Measurements from ENCODE around the gene DHX16.

Gene DHX16

DNA sequence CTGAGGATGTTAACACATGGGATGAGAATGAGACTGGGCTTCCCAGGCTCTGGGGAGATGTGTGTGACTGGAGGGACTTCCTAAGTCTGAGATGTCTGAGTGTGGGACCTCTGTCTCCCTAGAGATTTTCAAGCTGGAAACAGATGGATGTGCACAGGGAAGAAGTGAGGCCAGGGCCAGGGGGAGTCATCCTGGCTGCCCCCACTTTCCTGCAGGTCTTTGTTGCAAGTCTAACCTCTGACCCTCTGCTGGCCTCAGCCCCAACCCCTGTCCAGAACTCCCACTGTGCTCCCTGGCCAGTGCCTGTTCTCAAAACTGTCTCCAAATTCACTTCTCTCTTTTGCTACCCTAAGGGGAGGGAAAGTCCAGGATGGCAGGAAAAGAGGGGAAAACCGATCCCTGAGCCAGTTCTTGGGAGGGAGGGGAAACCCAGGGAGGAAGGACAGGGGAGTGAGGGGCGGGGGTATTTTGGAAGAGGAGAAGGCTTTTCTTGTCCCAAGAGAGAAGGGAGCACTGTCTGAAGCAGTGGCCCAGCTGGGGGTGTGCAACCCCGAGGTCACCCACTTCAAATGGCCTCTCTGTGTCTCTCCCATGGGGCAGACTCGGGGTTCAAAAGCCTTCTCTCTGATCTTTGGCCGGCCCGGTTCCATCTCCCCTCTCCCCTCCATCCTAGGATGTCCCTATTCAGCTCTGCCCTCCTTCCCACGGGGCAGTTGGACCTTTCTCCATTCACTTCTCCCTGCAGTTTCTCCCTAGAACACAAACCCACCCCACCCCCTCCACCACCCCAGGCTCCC is 10.6 kb upstream of the DHX16 start:
- peak in 1 of 2 donors; percentile 25 for DNase-seq (ENCODE audit: low read depth in 2 of 2)
- TF ChIP-seq, protein P1, sequence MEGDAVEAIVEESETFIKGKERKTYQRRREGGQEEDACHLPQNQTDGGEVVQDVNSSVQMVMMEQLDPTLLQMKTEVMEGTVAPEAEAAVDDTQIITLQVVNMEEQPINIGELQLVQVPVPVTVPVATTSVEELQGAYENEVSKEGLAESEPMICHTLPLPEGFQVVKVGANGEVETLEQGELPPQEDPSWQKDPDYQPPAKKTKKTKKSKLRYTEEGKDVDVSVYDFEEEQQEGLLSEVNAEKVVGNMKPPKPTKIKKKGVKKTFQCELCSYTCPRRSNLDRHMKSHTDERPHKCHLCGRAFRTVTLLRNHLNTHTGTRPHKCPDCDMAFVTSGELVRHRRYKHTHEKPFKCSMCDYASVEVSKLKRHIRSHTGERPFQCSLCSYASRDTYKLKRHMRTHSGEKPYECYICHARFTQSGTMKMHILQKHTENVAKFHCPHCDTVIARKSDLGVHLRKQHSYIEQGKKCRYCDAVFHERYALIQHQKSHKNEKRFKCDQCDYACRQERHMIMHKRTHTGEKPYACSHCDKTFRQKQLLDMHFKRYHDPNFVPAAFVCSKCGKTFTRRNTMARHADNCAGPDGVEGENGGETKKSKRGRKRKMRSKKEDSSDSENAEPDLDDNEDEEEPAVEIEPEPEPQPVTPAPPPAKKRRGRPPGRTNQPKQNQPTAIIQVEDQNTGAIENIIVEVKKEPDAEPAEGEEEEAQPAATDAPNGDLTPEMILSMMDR (IDR thresholded peaks at IDR 0.05; ENCODE audit: low read depth, low read length): no peak
- peak overlapping the region; percentile 85 to 94 for H3K4me3 ChIP-seq (replicated peaks in 1 of 2; ENCODE audit: low read depth in 2 of 2, low read length in 2 of 2)

DNA sequence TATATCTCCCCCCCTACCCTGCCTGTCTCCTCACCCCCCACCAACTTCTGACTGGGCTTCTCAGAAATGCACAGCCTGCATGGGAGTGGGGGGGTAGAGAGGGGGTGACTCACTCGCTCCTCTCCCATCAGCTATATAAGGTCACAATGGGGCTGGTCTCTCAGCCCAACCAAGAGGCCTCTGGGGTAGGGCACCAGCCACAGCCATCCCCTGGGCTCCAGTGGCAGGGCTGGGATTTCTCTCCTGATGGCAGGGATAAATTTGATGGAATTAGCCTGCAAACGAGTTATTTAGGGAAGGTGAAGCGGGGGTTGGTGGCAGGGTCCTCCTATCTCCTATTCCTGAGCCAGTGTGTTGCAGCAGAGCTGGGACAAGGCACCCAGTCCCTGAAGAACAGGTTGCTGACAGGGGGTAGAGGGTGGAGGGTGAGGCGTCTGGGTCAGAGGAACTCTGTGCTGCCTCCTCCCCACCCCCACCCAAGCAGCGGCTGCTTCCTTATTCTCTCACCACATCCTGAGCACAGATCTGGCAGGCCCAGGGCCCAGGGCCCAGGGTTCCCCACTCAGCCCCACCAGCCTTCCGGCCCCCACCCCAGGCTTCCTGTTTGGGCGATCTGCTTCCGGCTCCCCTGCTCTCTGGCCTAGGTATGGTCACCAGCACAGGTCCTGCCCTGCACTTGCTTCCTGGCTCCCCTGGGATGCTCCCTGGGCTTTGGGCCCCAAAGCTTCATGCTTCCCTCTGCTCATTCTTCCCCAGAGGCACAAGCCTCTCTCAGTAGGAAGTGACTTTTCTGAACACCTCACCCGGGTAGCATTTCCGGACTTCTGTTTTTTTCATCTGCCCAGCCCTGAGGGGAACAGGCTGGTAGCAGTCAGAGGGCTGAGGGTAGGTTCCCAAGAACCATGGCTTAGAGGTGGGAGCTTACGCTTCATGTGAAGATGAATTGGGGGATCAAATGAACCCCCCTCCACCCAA is 9.6 kb upstream of the DHX16 start:
- DNase-seq (ENCODE audit: low read depth in 2 of 2): peak; percentile 82 to 87
- TF ChIP-seq, protein P1 (IDR thresholded peaks at IDR 0.05; ENCODE audit: low read depth, low read length): no peak
- peak overlapping the region; percentile 85 to 94 for H3K4me3 ChIP-seq (replicated peaks in 1 of 2; ENCODE audit: low read depth in 2 of 2, low read length in 2 of 2)

DNA sequence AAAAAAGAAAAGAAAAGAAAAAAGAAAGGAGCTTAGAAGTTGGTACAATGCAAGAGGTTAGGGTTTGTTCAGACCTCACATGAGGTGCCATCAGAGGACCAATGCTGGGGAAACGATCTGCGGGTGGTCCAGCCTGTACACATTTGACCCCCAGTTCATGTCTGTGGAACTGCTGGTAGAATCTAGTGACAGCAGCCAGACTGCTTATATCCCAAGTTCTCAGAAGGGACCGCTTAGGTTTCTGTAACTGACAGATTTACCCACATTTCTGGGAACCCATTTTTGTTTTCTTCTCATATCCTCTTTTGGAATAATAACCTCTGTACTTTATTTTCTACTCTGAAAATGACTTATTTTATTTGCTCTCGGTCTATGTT is 8.9 kb upstream of the DHX16 start:
- H3K4me3 ChIP-seq (replicated peaks in 1 of 2; ENCODE audit: low read depth in 2 of 2, low read length in 2 of 2): peak overlapping the region; percentile 85 to 94
- TF ChIP-seq, protein P1 (IDR thresholded peaks at IDR 0.05; ENCODE audit: low read depth, low read length): no peak
- no peak for DNase-seq (ENCODE audit: low read depth in 2 of 2)

DNA sequence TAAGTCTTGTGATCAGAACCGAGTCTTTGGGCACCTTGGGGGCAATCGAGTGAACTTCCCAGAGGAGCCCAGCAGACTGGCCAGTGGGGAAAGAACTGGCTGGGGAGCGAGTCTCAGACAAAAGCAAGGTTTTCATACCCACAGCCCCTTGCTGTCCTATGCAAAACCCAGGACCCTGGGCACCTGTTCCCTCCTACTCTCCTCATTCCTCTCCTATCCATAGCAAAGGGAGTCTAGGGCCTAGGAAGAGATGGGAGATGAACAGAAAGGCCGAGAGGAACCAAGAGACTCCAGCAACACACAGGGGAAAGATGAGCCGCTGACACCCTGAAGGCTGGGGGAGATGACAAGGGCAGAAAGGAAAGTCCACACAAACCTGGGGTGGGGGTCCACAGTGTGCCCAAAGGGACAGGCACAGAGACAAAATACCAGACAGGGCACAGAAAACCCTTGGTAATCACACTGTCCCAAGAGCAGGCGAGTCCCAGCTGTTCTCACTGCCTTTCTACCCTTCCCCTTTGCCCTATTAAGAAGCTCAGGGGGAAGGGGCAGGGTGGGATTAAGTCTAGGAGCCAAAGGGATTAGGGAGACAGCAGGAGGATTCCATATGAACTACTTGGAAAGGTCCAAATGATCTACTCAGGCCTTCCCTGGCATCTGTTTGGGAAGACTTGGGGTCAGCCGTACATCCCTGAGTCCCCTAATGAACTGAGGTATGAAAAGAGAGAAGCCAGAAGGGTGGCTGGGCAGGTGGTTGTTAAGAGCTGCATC is 7.1 kb upstream of the DHX16 start:
- TF ChIP-seq, protein P1 (IDR thresholded peaks at IDR 0.05; ENCODE audit: low read depth, low read length): no peak
- no peak for DNase-seq (ENCODE audit: low read depth in 2 of 2)
- H3K4me3 ChIP-seq (replicated peaks in 1 of 2; ENCODE audit: low read depth in 2 of 2, low read length in 2 of 2): peak overlapping the region; percentile 6 to 39

DNA sequence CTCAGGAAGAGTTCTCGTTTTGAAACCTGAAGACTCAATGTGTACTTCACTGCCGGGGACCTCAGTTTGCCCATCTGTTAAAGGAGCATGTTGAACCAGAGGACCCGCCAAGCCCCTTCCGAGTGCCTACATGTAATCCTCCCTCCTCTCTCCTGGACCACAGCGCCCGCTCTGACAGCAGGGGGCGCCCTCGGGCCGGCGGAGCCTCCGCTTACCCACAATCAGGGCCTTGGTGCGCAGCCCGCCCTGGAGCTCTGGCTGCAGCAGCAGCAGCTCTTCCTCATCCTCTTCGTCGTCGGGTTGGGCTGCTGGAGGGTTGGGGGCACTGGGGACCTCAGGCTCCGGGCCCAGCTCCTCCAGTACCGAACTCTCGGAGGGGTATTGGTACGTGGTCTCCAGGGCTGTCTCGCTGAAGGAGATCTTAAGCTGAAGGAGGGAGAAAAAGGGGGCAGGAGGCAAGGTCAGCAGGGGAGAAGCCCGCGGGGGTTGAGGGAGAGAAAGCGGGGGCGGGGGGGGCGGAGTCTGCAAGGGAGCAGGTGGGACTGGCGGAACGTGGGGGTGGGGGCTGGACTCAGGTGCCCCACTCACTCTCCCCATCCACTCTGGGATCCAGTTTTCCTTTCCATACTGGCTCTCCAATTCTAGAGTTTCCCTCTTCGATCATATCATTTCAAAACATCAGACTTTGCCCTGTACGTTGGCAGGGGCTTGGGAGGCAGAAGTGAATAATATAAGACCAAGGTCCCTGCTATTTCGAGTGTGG is 6.3 kb upstream of the DHX16 start:
- DNase-seq (ENCODE audit: low read depth in 2 of 2): peak; percentile 84 to 86
- H3K4me3 ChIP-seq (replicated peaks in 1 of 2; ENCODE audit: low read depth in 2 of 2, low read length in 2 of 2): peak overlapping the region in 1 of 2 donors; percentile 39
- TF ChIP-seq, protein P1 (IDR thresholded peaks at IDR 0.05; ENCODE audit: low read depth, low read length): peak; percentile 95

All from cardiac fibroblast (primary cell).